ENCODE measurements around the gene MUL1. TPM values are rescaled to one million over a fixed set of nuclear protein-coding genes. Genes with fewer than 3 reads are reported as not detected.

Gene MUL1
- total RNA-seq, 4 donors from 2014 or later = 14.1 to 35.9 (median 29.3) TPM

DNA sequence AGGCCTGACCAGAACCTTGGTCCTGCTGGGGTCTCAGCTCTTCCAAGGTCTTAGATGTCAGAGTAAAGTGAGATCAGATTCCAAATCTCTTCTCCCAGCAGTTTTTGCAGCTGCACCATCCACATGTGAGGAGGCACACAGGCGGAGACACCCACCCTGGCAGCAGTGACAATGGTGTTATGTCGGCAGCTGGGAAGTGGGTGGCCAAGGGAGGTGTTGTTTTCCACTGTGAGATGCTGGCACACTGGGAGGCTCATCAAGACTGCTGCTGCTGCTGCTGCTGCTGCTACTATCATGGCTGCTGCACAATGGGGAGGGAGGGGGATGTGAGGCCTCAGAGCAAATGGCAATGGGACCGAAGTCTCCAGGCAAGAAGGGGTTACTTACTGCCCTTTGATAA is 45.6 kb downstream of the MUL1 start:
- Histone ChIP-seq H3K36me3 (no peaks in the 10 kb centered on the region), H3K9me3 (no peaks in the 10 kb centered on the region), H3K4me3 (no peak overlapping the region), H3K27me3 (no peaks in the 10 kb centered on the region), H3K4me1 (no peaks in the 10 kb centered on the region), H3K27ac (no peak overlapping the region)
- intact Hi-C loops (cut with DNase I; ENCODE audit: low total_unique reads) = no loop called here
- no peak for DNase-seq
- TF ChIP-seq, protein P1, sequence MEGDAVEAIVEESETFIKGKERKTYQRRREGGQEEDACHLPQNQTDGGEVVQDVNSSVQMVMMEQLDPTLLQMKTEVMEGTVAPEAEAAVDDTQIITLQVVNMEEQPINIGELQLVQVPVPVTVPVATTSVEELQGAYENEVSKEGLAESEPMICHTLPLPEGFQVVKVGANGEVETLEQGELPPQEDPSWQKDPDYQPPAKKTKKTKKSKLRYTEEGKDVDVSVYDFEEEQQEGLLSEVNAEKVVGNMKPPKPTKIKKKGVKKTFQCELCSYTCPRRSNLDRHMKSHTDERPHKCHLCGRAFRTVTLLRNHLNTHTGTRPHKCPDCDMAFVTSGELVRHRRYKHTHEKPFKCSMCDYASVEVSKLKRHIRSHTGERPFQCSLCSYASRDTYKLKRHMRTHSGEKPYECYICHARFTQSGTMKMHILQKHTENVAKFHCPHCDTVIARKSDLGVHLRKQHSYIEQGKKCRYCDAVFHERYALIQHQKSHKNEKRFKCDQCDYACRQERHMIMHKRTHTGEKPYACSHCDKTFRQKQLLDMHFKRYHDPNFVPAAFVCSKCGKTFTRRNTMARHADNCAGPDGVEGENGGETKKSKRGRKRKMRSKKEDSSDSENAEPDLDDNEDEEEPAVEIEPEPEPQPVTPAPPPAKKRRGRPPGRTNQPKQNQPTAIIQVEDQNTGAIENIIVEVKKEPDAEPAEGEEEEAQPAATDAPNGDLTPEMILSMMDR (IDR thresholded peaks at IDR 0.05) = no peak
- no peak for TF ChIP-seq POLR2A (IDR thresholded peaks at IDR 0.05)

DNA sequence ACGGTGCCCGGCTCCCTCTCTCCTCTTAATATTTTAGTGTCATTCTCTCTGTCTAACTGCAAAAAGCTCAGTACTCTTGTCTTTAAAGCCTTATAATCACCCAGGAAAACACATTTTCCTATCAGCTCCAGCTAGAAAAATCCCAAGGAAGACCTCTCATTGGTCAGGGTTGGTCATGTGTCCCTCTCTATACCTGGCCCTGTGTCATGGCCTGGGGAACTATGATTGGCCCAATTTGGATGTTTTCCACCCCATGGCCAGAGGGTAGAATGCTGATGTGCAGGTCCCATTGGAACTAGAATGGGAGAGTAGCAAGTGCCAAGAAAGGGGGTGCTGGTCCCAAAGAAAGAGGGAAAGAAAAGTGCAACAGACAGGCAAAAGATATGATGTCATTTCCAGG is 49.2 kb downstream of the MUL1 start:
- no peak for TF ChIP-seq POLR2A (IDR thresholded peaks at IDR 0.05)
- TF ChIP-seq, protein P1 (IDR thresholded peaks at IDR 0.05) = no peak
- Histone ChIP-seq H3K27ac (no peak overlapping the region), H3K4me1 (no peaks in the 10 kb centered on the region), H3K4me3 (no peak overlapping the region), H3K27me3 (no peaks in the 10 kb centered on the region), H3K9me3 (no peaks in the 10 kb centered on the region), H3K36me3 (no peaks in the 10 kb centered on the region)
- intact Hi-C loops (cut with DNase I; ENCODE audit: low total_unique reads) = no loop called here
- no peak for DNase-seq

DNA sequence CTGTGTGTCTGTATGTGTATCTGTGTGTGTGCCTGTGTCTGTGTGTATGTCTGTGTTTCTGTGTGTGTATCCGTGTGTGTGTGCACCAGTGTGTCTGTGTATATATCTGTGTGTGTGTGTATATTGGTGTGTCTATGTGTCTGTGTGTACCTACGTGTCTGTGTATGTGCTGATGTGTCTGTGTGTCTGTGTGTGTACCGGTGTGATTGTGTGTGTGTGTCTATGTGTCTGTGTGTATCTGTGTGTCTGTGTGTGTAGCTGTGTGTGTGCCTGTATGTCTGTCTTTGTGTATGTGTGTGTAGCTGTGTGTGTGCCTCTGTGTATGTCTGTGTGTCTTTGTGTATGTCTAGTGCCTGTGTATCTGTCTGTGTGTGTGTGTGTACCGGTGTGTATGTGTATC is 53.9 kb downstream of the MUL1 start:
- no peak for DNase-seq
- no peak overlapping the region for H3K4me3 ChIP-seq
- intact Hi-C loops (cut with DNase I; ENCODE audit: low total_unique reads) = no loop called here
- no peaks in the 10 kb centered on the region for H3K9me3 ChIP-seq
- no peak for TF ChIP-seq POLR2A (IDR thresholded peaks at IDR 0.05)
- TF ChIP-seq, protein P1 (IDR thresholded peaks at IDR 0.05) = no peak
- H3K27me3 ChIP-seq = no peaks in the 10 kb centered on the region
- H3K4me1 ChIP-seq = no peaks in the 10 kb centered on the region
- H3K36me3 ChIP-seq = no peaks in the 10 kb centered on the region
- no peak overlapping the region for H3K27ac ChIP-seq

DNA sequence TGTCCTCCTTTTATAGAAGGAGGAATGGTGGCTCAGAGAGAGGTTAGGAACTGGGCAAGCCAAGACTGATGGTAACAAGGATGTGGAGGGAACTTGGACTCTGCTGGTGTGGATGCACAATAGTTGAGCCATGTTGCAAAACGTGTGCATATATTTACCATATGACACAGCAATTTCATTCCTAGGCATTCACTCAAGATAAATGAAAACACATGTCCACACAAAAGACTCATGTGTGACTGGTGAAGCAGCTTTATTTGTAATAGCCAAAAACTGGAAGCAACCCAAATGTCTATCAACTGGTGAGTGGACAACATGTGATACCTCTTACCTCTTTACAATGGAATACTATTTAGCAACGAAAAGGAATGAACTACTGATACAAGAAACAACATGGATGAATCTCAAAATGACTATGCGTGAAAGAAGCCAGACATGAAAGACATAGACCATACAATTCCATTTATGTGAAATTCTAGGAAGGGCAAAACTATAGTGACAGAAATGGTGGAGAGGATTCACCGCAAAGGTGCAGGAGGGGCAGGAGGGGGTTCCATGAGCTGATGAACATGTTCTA is 58.1 kb downstream of the MUL1 start:
- Histone ChIP-seq H3K4me3 (no peak overlapping the region), H3K9me3 (no peaks in the 10 kb centered on the region), H3K27me3 (peaks cover 0 to 5% of the 10 kb centered on the region in 2 donors), H3K4me1 (no peaks in the 10 kb centered on the region), H3K27ac (no peak overlapping the region), H3K36me3 (no peaks in the 10 kb centered on the region)
- intact Hi-C loops (cut with DNase I; ENCODE audit: low total_unique reads) = no loop called here
- no peak for DNase-seq
- TF ChIP-seq POLR2A (IDR thresholded peaks at IDR 0.05) = no peak
- TF ChIP-seq, protein P1 (IDR thresholded peaks at IDR 0.05) = no peak

Other genes with a start within 250 kb of the MUL1 start
- gene VWA5B1, start 217.3 kb downstream of the MUL1 start, total RNA-seq = under 1 TPM in 1 of 4 donors, not detected in 3; 0.69 TPM
- 10 to 100 TPM; 12.6 to 37.3 (median 19.4) TPM for gene CAMK2N1, start 21.9 kb downstream of the MUL1 start, total RNA-seq
- gene FAM43B, start 44.4 kb upstream of the MUL1 start, total RNA-seq = 1 to 10 TPM in 3 of 4 donors, not detected in 1; 1.5 to 2.3 (median 2.2) TPM
- 10 to 100 TPM in 1 of 4 donors, 1 to 10 TPM in 3; 2.3 to 12.2 (median 5.0) TPM for gene CDA, start 80.9 kb upstream of the MUL1 start, total RNA-seq
- 10 to 100 TPM; 55.6 to 67.4 (median 62.8) TPM for gene PINK1, start 125.3 kb upstream of the MUL1 start, total RNA-seq
- gene DDOST, start 153.2 kb upstream of the MUL1 start, total RNA-seq = 100 to 1,000 TPM; 101 to 236 (median 123) TPM
- 1 to 10 TPM in 2 of 4 donors, under 1 TPM in 1, not detected in 1; 0.77 to 6.3 (median 4.9) TPM for gene KIF17, start 209.9 kb upstream of the MUL1 start, total RNA-seq
- gene SH2D5, start 224.6 kb upstream of the MUL1 start, total RNA-seq = under 1 TPM in 1 of 4 donors, not detected in 3; 0.55 TPM

Measured in uterus (tissue), 4 donors.